Activated effector memory CD4-positive, alpha-beta T cell treated with anti-CD3 and anti-CD28 coated beads, Interleukin-2, amount 50 U/mL, for 16 hours (primary cell): Measurements from ENCODE around the gene PTPRN2.
"Not testable (repeated sequence)": the region's sequence is repeated elsewhere in the genome, so short reads cannot be mapped to it uniquely, and the experiment has no call there.

ENCODE experiments used
- DNase-seq: peaks from one replicate; pipeline ENCODE4 v3.0.0-alpha.2; 2020

The PTPRN2 gene

GRCh38 chr7:158313931-158314330 lies 273.7 kb downstream of the PTPRN2 start:
- DNase-seq: no peak

- DNase-seq: no peak
These were observed 274.8 kb downstream of the PTPRN2 start for GRCh38 chr7:158312789-158313188.

DNA sequence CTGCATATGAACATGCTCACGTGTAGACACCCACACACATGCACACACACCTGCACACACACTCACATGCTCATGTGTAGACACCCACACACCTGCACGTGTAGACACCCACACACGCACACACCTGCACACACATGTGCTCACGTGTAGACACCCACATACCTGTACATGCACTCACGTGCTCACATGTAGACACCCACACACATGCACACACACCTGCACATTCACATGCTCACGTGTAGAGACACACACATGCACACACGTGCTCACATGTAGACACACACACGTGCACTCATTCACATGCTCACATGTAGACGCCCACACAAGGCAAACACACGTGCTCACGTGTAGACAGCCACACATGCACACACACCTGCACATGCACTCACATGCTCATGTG lies 275.8 kb downstream of the PTPRN2 start:
- no peak for DNase-seq

DNA sequence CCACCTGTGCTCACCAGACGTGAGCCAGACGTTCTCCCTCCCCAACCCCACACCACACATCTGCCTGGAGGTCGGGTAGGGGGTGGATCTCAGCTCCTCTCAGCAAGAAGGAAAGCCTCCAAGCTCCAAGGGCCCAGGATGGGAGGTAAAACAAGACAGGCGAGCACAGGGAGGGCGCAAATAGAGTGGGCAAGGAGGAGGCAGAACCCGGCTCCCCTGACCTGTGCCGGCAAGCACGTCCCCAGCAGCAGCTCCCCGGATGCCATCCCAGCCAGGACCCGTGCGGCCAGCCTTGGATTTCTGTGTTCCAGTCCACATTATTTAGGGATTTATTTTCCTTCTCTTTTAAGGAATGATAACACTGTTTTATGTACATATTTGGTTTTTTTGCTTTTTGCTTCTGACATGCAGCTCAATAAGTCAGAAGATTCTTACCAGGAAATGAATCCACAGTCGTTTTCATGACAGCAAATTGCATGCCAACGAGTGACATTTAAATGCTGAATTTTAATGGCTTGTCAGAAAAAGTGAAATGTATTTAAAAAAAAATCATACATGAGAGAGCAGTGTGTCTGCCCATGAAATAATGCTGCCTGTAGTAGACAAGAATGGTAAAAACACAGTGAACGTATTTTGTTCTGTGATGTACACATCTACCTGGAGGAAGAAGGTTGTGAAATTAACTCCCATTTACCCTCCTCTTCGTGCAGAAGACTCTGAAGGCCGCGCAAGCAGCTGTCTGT lies 276.5 kb downstream of the PTPRN2 start:
- DNase-seq: no peak

DNA sequence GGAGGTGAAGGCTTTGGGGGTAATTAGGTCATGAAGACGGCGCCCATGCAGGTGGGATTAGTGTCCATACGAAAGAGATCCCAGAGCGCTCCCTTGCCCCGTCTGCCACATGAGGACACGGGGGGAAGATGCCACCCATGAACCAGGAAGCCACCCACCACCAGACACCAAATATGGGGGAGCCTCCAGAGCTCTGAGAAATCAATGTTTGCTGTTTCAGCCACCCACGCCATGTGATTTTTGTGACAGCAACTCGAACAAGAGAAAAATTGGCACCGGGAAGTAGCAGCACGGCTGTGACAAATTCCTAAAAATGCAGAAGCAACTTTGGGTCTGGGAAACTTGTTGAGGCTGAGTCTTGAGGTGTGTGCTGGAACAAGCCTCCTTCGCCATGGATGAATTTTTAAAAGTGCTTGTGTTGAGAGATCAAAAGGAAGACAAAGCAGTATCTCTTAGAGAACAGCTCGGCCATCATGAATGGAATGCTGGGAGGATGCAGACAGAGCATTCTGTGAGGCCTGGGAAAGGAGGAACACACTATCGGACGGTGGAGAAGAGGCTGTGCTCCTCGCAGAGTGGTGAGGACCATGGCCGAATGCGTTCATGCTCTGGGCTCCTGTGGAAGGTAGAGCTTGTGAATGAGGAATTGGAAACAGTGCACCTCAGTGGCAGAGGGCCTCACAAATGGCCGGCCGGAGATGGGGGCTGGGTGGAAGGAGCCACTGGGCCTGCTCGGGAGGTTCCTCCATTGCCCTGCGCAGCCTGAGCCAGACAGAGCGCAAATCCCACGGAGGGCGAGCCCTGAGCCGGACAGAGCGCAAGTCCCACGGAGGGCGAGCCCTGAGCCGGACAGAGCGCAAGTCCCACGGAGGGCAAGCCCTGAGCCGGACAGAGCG lies 277.5 kb downstream of the PTPRN2 start:
- no peak for DNase-seq

GRCh38 chr7:158308001-158308400 lies 279.6 kb downstream of the PTPRN2 start:
- DNase-seq: no peak

- DNase-seq: not testable (repeated sequence)
These were observed 283.6 kb downstream of the PTPRN2 start for GRCh38 chr7:158304072-158304471.

GRCh38 chr7:158303121-158303520 lies 284.5 kb downstream of the PTPRN2 start:
- no peak for DNase-seq

DNA sequence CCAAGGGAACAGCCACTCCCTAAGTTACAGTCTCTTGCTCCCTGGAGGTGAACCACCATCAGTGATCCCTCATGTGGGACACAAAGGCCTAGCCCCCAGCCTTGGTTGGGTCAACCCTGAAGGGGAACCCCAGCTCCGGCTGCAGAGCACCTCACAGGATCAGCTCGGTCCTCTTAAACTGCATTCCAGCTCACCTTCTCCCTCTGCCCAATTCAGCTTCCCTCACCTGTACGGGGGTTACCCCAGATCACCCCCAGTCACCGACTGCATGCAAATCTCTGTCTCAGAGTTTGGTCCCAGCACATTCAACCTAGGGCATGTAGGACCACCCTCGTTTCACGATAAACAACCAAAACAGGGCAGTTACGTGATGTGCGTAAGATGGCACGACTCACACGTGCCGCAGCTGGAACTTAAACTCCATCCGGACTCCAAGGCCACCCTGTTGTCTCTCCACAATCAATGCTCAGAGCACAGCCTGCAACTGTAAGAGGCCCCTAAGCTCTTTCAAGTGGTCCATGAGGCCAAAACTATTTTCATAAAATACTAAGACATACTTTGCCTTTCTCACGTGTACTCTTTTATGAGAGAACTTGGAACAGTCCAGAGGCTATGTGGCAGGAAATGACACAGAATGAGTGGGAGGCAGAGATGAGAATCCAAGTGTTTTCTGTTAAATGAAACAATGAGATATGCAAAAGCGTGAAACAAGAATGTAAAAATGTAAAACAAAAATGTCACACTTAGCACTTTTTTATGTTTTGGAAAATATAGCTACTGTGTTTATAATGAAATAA lies 285.2 kb downstream of the PTPRN2 start:
- no peak for DNase-seq

GRCh38 chr7:158301207-158301606 lies 286.4 kb downstream of the PTPRN2 start:
- no peak for DNase-seq

- no peak for DNase-seq
These were observed 287.2 kb downstream of the PTPRN2 start for GRCh38 chr7:158300427-158300826.

DNA sequence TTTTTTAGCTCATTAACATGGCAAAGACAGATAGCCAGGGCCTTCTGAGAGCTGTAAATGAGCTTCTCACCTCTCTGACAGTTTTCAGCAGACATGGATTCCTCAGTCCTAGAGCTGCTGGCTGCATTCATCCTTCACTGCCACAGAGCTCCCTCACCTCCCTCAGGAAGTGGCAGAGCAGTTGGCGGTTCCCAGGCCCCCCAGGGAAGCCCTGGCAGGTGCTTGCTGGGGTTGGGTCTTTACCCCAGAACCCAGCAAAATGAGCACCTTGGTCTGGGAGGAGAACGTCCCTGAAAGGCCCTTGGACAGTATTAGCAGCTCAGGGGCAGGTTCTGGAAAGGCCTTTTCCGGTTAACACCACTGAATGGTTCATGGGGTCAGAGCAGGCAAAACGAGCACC lies 288.0 kb downstream of the PTPRN2 start:
- DNase-seq: no peak

- no peak for DNase-seq
These were observed 290.9 kb downstream of the PTPRN2 start for GRCh38 chr7:158296798-158297104.

DNA sequence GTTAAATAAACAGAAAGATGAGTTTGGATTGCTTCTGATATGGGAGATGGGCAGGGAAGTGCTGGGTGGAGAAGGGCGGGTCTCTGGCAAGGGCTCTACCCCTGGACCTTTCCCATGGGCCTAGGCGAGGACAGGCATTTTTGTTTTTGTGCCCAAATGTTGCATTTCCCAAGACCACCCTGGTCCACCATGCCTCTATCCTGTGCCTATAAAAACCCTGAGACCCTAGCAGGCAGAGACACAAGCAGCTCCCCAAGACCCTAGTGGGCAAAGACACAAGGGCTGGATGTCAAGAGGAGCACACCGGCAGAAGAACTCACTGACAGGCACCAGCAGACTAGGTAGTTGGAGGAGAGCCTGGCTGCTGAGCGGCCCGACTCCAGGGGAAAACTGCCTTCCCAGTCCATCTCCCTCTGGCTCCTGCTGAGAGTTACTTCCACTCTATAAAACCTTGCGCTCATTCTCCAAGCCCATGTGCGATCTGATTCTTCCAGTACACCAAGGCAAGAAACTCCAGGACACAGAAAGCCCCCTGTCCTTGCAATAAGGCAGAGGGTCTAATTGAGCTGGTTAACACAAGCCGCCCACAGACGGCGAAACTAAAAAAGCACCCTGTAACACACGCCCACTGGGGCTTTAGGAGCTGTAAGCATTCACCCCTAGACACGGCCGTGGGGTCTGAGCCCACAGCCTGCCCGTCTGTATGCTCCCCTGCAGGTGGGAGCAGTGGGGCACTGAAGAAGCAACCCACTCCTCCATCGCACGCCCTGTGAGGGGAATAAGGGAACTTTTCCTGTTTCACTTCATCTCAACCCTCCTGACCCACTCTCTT lies 291.4 kb downstream of the PTPRN2 start:
- DNase-seq: no peak

DNA sequence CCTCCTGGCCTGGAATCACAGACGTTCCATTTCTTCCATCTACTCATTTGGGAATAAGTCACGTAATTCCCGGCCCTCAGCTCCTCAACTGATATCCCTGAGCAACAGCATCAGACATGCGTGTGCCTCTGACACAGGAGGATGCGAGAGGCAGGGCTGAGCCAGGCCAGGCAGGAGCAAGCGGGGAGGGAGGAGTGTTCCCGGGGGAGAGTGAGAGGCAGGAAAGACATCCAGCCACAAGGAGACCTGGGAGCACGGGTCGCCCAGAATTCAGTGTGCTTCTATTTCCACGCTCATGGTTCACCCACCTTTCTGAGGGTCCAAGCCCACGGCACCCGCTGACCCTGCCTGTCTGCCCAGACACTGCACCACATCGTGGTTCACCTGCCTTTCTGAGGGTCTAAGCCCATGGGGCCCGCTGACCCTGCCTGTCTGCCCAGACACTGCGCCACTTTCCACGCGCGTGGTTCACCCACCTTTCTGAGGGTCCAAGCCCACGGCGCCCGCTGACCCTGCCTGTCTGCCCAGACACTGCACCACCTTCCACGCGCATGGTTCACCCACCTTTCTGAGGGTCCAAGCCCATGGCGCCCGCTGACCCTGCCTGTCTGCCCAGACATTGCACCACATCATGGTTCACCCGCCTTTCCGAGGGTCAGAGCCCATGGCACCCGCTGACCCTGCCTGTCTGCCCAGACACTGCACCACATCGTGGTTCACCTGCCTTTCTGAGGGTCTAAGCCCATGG lies 293.0 kb downstream of the PTPRN2 start:
- DNase-seq: peak; percentile 38

DNA sequence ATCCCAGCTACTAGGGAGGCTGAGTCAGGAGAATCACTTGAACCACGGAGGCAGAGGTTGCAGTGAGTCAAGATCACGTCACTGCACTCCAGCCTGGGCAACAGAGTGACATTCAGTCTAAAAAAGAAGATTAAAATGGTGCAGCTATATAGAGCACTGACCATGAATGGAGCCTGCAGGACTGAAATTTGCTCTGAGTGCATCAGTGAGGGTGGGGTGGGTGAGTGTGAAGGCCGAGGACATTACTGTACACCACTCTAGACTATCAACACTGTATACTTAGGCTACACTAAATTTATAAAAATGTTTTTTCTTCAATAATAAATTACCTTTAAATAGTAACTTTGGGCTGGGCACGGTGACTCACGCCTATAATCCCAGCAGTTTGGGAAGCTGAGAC lies 294.7 kb downstream of the PTPRN2 start:
- no peak for DNase-seq

DNA sequence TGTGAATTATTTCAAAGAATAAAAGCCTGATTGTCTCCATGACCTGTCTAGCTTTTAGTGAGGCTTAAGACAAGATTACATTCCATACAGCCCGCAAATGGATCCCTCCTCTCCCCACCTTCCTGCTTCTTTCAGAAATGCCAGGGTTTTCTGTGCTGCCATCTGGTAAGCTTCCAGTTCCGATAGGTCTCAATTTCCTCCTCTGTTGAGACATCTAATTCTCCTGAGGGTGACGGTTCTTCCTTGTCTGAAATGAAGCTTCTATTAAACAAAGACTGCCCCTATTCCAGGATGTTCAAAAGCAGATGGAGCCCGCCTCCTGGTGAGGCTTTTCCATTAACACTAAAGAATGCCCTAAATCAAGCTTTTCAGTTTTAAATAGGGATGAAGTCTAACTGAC lies 295.6 kb downstream of the PTPRN2 start:
- DNase-seq: no peak

DNA sequence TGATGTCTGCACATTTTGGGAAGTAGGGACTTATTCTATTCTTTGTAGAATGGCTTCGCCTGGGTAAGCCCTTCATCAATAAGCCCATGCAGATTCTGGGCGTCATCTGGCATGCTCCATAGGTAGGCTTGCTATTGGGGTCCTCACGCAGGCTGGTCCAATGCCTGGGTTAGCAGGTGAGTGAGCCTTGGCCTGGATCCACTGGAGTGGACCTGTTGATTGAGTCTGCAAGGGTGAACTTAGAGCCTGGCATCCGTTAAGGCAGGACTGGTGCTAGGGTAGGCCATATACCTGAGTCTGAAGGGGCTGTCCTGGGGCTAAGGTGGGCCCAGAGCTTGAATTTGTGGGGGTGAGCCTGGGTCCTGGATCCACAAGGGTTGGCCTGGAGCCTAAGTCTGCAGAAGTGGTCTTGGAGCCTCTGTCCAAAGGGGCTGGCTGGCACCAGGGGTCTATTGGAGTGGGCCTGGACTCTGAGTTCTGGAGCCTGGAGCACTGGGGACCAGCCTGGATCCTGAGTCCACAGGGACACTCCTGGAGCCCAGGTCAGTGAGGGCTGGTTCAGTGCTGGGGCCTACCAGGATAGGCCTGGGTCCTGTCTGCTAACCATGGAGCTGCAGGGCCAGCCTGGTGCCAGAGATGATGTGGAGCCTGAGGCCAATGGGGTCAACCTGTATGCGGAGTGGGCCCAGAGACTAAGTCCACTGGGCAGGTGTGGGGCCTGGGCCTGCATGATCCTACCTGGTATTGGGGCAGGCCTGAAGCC lies 297.7 kb downstream of the PTPRN2 start:
- peak; percentile 44 for DNase-seq

- no peak for DNase-seq
These were observed 298.4 kb downstream of the PTPRN2 start for GRCh38 chr7:158289231-158289630.

- DNase-seq: no peak
These were observed 301.4 kb downstream of the PTPRN2 start for GRCh38 chr7:158286210-158286609.

GRCh38 chr7:158285383-158285770 lies 302.2 kb downstream of the PTPRN2 start:
- DNase-seq: no peak
